Mammary epithelial cell (primary cell): ENCODE measurements around the gene BRINP3.

Experiments used
- EZH2 ChIP-seq: IDR thresholded peaks from 2 replicates; pipeline ENCODE4 v1.6.1; 2012; ENCODE audit warnings: low read length, inconsistent platforms, borderline replicate concordance
- TF ChIP-seq, protein P1 (sequence below), 2 donors: IDR thresholded peaks in 1 of 2; conservative IDR thresholded peaks in 1 of 2; 2 replicates each; pipeline ENCODE4 v1.5.1; 2011 to 2012; ENCODE audit warnings: inconsistent platforms in 2 of 2, low read length in 2 of 2, mild to moderate bottlenecking in 2 of 2, control low read depth in 1 of 2, low read depth in 1 of 2; ENCODE audit not compliant: insufficient read depth in 1 of 2; ENCODE audit errors: extremely low read depth in 1 of 2

DNA sequence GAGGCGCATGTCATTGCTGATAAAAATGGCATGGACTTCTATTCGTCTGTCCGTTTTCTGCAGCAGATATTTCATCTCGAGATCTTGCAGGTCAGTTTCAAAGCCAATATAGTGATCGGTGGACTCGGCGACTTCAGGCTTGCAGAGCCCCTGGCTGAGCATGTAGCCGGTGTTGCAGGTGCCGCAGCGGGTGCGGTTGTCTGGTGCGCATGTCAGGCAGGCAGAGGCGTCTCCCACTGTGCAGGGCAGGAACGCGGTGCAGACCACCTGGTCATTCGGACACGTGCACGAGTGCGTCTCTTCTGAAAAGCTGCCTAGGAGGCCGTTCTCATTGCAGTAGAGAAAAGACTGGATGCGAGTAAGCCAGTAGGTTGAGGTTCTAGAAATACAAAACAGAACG is 378.9 kb downstream of the BRINP3 start:
- TF ChIP-seq, protein P1, sequence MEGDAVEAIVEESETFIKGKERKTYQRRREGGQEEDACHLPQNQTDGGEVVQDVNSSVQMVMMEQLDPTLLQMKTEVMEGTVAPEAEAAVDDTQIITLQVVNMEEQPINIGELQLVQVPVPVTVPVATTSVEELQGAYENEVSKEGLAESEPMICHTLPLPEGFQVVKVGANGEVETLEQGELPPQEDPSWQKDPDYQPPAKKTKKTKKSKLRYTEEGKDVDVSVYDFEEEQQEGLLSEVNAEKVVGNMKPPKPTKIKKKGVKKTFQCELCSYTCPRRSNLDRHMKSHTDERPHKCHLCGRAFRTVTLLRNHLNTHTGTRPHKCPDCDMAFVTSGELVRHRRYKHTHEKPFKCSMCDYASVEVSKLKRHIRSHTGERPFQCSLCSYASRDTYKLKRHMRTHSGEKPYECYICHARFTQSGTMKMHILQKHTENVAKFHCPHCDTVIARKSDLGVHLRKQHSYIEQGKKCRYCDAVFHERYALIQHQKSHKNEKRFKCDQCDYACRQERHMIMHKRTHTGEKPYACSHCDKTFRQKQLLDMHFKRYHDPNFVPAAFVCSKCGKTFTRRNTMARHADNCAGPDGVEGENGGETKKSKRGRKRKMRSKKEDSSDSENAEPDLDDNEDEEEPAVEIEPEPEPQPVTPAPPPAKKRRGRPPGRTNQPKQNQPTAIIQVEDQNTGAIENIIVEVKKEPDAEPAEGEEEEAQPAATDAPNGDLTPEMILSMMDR (conservative IDR thresholded peaks at IDR 0.05 in 1 of 2, IDR thresholded peaks at IDR 0.05 in 1 of 2; ENCODE audit: extremely low read depth in 1 of 2, insufficient read depth in 1 of 2, low read depth in 1 of 2, low read length in 2 of 2): no peak
- no peak for TF ChIP-seq EZH2
